ENCODE measurements around the gene UNC50.

GRCh38 chr2:98571796-98572195 lies 36.6 kb upstream of the UNC50 start:
- no peak for TF ChIP-seq POLR2A (IDR thresholded peaks at IDR 0.05)
- TF ChIP-seq CTCF (IDR thresholded peaks at IDR 0.05): no peak
